ENCODE results near the gene VAV3.

Gene VAV3

GRCh38 chr1:107972391-107973180 is 7.6 kb upstream of the VAV3 start:
- peak; percentile 50 for DNase-seq

- no peak for DNase-seq
These were observed 1.6 kb upstream of the VAV3 start for GRCh38 chr1:107966550-107966949.

DNA sequence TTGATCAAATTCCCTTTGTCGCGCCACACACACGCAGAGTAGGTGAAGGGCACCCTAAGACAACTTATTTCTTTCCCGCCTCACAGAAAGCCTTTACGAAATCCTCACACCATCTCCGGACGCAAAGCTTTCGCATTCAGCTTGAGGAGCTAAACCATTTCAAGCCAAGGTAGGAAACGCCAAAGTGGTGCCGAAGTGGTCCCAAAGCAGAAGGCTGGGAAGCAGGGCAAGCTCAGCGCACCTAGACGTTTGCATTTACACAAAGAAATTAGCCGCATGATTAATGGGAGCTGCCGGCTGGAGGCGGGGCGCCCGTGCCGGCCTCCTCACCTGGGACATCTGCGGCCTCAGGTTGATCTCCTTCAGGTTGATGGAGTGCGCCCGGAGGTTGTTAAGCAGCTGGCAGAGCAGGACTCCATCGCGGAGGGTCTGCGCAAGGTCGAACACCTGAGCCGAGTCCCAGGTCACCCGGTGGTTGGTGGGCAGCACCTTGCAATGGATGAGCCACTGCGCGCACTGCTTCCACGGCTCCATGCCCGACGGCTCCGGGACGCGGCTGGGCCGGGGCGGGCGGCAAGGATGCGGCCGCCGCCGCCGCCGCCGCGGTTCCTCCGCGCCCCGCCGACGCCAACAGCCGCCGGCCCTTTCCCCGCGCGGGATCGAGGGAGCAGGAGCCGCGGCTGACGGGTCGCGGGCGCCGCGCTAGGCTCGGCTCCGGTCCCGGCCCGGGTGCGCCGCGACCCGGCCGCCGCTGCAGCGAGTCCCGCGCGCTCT is 457 bp downstream of the VAV3 start:
- DNase-seq = peak; percentile 19

- peak; percentile 68 for DNase-seq
These were observed 1.2 kb downstream of the VAV3 start for GRCh38 chr1:107963601-107964335.

DNA sequence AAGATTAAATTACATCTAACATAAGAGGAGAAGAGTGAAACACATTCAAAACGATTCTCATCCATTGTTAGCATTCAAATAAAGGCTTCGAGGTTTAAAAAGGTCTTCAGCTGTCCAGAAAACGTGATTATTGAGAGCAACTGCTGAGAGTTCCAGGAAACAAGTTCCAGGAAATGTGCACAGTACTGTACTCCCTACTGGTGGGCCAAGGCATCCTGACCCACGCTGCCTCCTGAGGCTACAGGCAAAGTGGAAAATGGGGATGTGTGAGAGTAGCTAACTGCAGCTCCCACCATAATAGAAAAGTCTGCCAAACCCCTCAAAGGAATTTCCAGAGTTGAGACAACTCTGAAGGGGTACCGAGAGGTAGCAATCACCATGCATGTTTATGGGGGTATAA is 2.0 kb downstream of the VAV3 start:
- no peak for DNase-seq

DNA sequence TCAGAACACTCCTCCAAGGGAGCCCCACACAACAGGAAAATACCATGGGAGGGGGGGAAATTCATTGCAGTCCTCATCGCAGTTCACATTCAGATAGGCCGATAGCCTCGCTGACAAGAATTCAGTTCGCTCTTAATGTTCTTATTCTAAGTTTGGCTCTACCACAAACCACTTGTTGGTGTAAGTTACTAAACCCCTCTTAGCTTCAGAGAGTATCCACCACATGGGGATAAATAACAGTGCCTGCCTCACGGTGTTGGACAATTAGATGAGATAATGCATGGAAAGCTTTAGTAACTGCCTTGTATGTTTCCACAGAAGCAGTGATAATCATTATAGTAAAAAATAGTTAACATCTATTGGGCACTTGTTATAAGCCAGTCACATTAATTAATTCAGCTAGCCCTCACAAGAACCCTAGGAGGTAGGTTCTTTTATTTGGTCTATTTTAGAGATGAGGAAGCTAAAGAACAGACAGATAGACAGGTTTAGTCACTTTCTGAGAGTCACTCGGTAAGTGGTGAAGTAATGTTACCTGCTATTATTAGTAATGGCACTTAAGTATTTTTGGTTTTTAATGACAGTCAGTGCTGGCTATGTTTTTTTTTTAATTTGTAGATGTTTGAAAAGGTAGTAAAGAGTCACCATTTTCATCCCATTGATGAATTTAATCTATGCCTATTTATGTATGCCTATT is 10.1 kb downstream of the VAV3 start:
- no peak for DNase-seq

GRCh38 chr1:107954126-107954525 is 10.9 kb downstream of the VAV3 start:
- DNase-seq = no peak

- DNase-seq = no peak
These were observed 11.4 kb downstream of the VAV3 start for GRCh38 chr1:107953556-107953955.

- no peak for DNase-seq
These were observed 12.0 kb downstream of the VAV3 start for GRCh38 chr1:107952989-107953388.

- no peak for DNase-seq
These were observed 14.5 kb downstream of the VAV3 start for GRCh38 chr1:107950464-107950863.

- peak; percentile 75 for DNase-seq
These were observed 15.3 kb downstream of the VAV3 start for GRCh38 chr1:107949467-107950253.

- DNase-seq = no peak
These were observed 18.2 kb downstream of the VAV3 start for GRCh38 chr1:107946794-107947193.

- peak; percentile 46 for DNase-seq
These were observed 21.3 kb downstream of the VAV3 start for GRCh38 chr1:107943694-107944093.

- no peak for DNase-seq
These were observed 22.2 kb downstream of the VAV3 start for GRCh38 chr1:107942814-107943213.

GRCh38 chr1:107941531-107941930 is 23.4 kb downstream of the VAV3 start:
- no peak for DNase-seq

- DNase-seq = no peak
These were observed 23.9 kb downstream of the VAV3 start for GRCh38 chr1:107941123-107941522.

GRCh38 chr1:107940701-107941100 is 24.3 kb downstream of the VAV3 start:
- no peak for DNase-seq

DNA sequence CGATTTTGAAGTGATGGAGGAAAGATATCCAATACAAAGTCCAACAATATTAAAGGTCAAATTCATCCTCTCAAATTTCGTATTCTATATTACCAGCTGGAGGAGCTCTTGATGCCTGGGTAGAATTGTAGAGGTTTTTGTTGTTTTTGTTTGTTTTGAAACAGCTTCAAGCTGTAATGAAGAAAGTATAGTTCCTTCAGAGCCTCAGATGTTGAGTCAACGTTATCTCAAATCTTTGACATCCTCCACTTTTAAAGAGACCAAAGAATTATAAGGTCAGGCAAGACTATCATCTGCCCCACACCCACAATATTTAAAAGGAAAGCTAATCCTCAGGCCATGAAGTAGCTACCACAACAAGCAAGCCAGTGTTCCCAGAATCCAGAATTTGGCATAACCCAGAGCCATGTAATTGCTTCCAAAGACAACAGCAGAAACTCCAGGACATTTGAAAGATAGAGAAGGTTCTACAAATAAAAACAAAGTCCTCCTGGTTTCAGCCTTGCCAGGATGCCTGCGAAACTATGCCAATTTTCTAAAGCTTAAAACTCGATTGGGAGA is 24.9 kb downstream of the VAV3 start:
- no peak for DNase-seq

GRCh38 chr1:107939256-107939655 is 25.7 kb downstream of the VAV3 start:
- no peak for DNase-seq

- peak; percentile 86 for DNase-seq
These were observed 28.2 kb downstream of the VAV3 start for GRCh38 chr1:107936498-107937481.
